IPS DF 6.9 (cell line): ENCODE data around the gene TFB2M.

Experiments used
- DNase-seq: peaks from one replicate; pipeline ENCODE4 v3.0.0-alpha.2; 2013; ENCODE audit warnings: low read depth, low spot score
- H3K27ac ChIP-seq: one replicate; pipeline ENCODE4 v1.5.1; 2013; ENCODE audit warnings: low read length, control low read depth
- H3K27me3 ChIP-seq: 2 replicates; pipeline ENCODE4 v1.6.1; 2013; ENCODE audit warnings: mild to moderate bottlenecking, low read length; ENCODE audit not compliant: control insufficient read depth, insufficient read depth
- H3K36me3 ChIP-seq: 2 replicates; pipeline ENCODE4 v1.6.1; 2013; ENCODE audit warnings: low read length; ENCODE audit not compliant: control insufficient read depth, insufficient read depth
- H3K4me1 ChIP-seq: 2 replicates; pipeline ENCODE4 v1.6.1; 2013; ENCODE audit warnings: low read length; ENCODE audit not compliant: control insufficient read depth, insufficient read depth
- H3K4me3 ChIP-seq: 2 replicates; pipeline ENCODE4 v1.5.1; 2013; ENCODE audit warnings: mild to moderate bottlenecking, low read length
- H3K9me3 ChIP-seq: 2 replicates; pipeline ENCODE4 v1.6.1; 2013; ENCODE audit warnings: low read length, inconsistent platforms; ENCODE audit not compliant: control insufficient read depth, insufficient read depth
- WGBS: extraction: QIAGEN DNeasy Blood & Tissue Kit; methylation state at CpG from one replicate; pipeline ENCODE4 v1.1.7; 2013; ENCODE audit warnings: mixed read lengths, missing lambda C conversion rate; ENCODE audit not compliant: insufficient read length, insufficient coverage; 5-methylcytosine and 5-hydroxymethylcytosine counted together

The TFB2M gene

GRCh38 chr1:246532519-246532918, 33.5 kb downstream of the TFB2M start:
- DNase-seq, result no peak
- no peak overlapping the region for H3K27ac ChIP-seq
- H3K27me3 ChIP-seq, result no peaks in the 10 kb centered on the region
- no peaks in the 10 kb centered on the region for H3K4me1 ChIP-seq
- no peak overlapping the region for H3K4me3 ChIP-seq
- H3K9me3 ChIP-seq, result no peaks in the 10 kb centered on the region
- no CpG with 5 or more reads among the region's 1 CpG for WGBS
- no peaks in the 10 kb centered on the region for H3K36me3 ChIP-seq

GRCh38 chr1:246530482-246530881, 35.6 kb downstream of the TFB2M start:
- no peak for DNase-seq
- no peaks in the 10 kb centered on the region for H3K4me1 ChIP-seq
- no peaks in the 10 kb centered on the region for H3K36me3 ChIP-seq
- H3K4me3 ChIP-seq, result no peak overlapping the region
- H3K27ac ChIP-seq, result no peak overlapping the region
- WGBS, result no CpG with 5 or more reads among the region's 2 CpGs
- H3K9me3 ChIP-seq, result no peaks in the 10 kb centered on the region
- no peaks in the 10 kb centered on the region for H3K27me3 ChIP-seq

GRCh38 chr1:246528933-246529731, 36.9 kb downstream of the TFB2M start:
- no peak for DNase-seq
- WGBS, result no CpG with 5 or more reads among the region's 8 CpGs
- no peaks in the 10 kb centered on the region for H3K9me3 ChIP-seq

GRCh38 chr1:246527402-246528088, 38.5 kb downstream of the TFB2M start:
- no peaks in the 10 kb centered on the region for H3K36me3 ChIP-seq
- DNase-seq, result no peak
- no CpG with 5 or more reads among the region's 5 CpGs for WGBS
- H3K4me3 ChIP-seq, result no peak overlapping the region
- no peaks in the 10 kb centered on the region for H3K27me3 ChIP-seq
- H3K9me3 ChIP-seq, result no peaks in the 10 kb centered on the region
- no peak overlapping the region for H3K27ac ChIP-seq
- no peaks in the 10 kb centered on the region for H3K4me1 ChIP-seq

More at GRCh38 chr1:246528933-246529731, 36.9 kb downstream of the TFB2M start:
- no peaks in the 10 kb centered on the region for H3K4me1 ChIP-seq
- no peaks in the 10 kb centered on the region for H3K27me3 ChIP-seq
- H3K4me3 ChIP-seq, result no peak overlapping the region
- H3K36me3 ChIP-seq, result no peaks in the 10 kb centered on the region
- no peak overlapping the region for H3K27ac ChIP-seq

- Histone ChIP-seq H3K9me3 (no peaks in the 10 kb centered on the region), H3K27ac (no peak overlapping the region), H3K4me3 (no peak overlapping the region), H3K4me1 (no peaks in the 10 kb centered on the region), H3K27me3 (no peaks in the 10 kb centered on the region), H3K36me3 (no peaks in the 10 kb centered on the region)
- no peak for DNase-seq
- no CpG with 5 or more reads among the region's 7 CpGs for WGBS
These were observed 39.1 kb downstream of the TFB2M start for GRCh38 chr1:246526915-246527314.

- no peak for DNase-seq
- no peak overlapping the region for H3K4me3 ChIP-seq
- no peak overlapping the region for H3K27ac ChIP-seq
- H3K27me3 ChIP-seq, result no peaks in the 10 kb centered on the region
- H3K9me3 ChIP-seq, result no peaks in the 10 kb centered on the region
- no CpG with 5 or more reads among the region's 4 CpGs for WGBS
- no peaks in the 10 kb centered on the region for H3K36me3 ChIP-seq
- H3K4me1 ChIP-seq, result no peaks in the 10 kb centered on the region
These were observed 39.7 kb downstream of the TFB2M start for GRCh38 chr1:246526380-246526779.

- no peaks in the 10 kb centered on the region for H3K36me3 ChIP-seq
- H3K27ac ChIP-seq, result no peak overlapping the region
- no peaks in the 10 kb centered on the region for H3K27me3 ChIP-seq
- DNase-seq, result no peak
- H3K4me1 ChIP-seq, result no peaks in the 10 kb centered on the region
- H3K9me3 ChIP-seq, result peaks cover 2% of the 10 kb centered on the region
- H3K4me3 ChIP-seq, result no peak overlapping the region
- no CpG with 5 or more reads among the region's 1 CpG for WGBS
These were observed 46.5 kb downstream of the TFB2M start for GRCh38 chr1:246519514-246519913.

GRCh38 chr1:246518456-246519205, 47.4 kb downstream of the TFB2M start:
- Histone ChIP-seq H3K27me3 (no peaks in the 10 kb centered on the region), H3K27ac (no peak overlapping the region), H3K9me3 (peaks cover 2% of the 10 kb centered on the region), H3K36me3 (no peaks in the 10 kb centered on the region), H3K4me1 (no peaks in the 10 kb centered on the region), H3K4me3 (no peak overlapping the region)
- no peak for DNase-seq
- no CpG with 5 or more reads among the region's 17 CpGs for WGBS

GRCh38 chr1:246517391-246517790, 48.7 kb downstream of the TFB2M start:
- DNase-seq, result no peak
- H3K27ac ChIP-seq, result no peak overlapping the region
- H3K4me1 ChIP-seq, result no peaks in the 10 kb centered on the region
- H3K4me3 ChIP-seq, result no peak overlapping the region; the same call in 1 of the 2 replicates
- H3K27me3 ChIP-seq, result no peaks in the 10 kb centered on the region
- WGBS, result no CpG with 5 or more reads among the region's 7 CpGs
- H3K9me3 ChIP-seq, result peaks cover 2% of the 10 kb centered on the region
- no peaks in the 10 kb centered on the region for H3K36me3 ChIP-seq

GRCh38 chr1:246516126-246516525, 49.9 kb downstream of the TFB2M start:
- Histone ChIP-seq H3K4me3 (no peak overlapping the region), H3K36me3 (no peaks in the 10 kb centered on the region), H3K4me1 (no peaks in the 10 kb centered on the region), H3K9me3 (peaks cover 2% of the 10 kb centered on the region), H3K27ac (no peak overlapping the region), H3K27me3 (no peaks in the 10 kb centered on the region)
- no peak for DNase-seq
- WGBS, result no CpG with 5 or more reads among the region's 10 CpGs
